Body of pancreas (tissue), 4 donors: Measurements from ENCODE around the gene DCAF12. TPM values are rescaled to one million over a fixed set of nuclear protein-coding genes. Genes with fewer than 3 reads are reported as not detected.

Experiments
- ATAC-seq: fragments of 150-250 bp; one replicate; pipeline ENCODE4 v1.9.1; 2016
- DNase-seq, 4 donors: peaks; one replicate each; pipeline ENCODE4 v3.0.0-alpha.2; 2019
- H3K27ac ChIP-seq, 4 donors: fragments of 200-600 bp; sonication (generic); 1 replicate in 3 of 4; 2 replicates in 1 of 4; pipeline versions ENCODE4 v1.5.1 to v1.6.1; 2016 to 2019; ENCODE audit warnings: mild to moderate bottlenecking in 1 of 4, mixed read lengths in 1 of 4, moderate library complexity in 1 of 4
- H3K27me3 ChIP-seq, 2 donors: fragments of 200-600 bp; sonication (generic); one replicate each; pipeline ENCODE4 v1.6.0; 2016; ENCODE audit warnings: mild to moderate bottlenecking in 1 of 2
- H3K36me3 ChIP-seq, 2 donors: fragments of 200-600 bp; sonication (generic); replicated peaks in 1 of 2; 2 replicates each; pipeline ENCODE4 v1.5.1; 2016; ENCODE audit warnings: low read depth in 2 of 2; ENCODE audit not compliant: insufficient read depth in 1 of 2
- H3K4me1 ChIP-seq: fragments of 200-600 bp; sonication (generic); one replicate; pipeline ENCODE4 v1.6.0; 2016
- H3K4me3 ChIP-seq, 2 donors: fragments of 200-600 bp; sonication (generic); 1 replicate in 1 of 2; 2 replicates in 1 of 2; pipeline ENCODE4 v1.5.1; 2016 to 2019
- H3K9me3 ChIP-seq, 3 donors: fragments of 200-600 bp; sonication (generic); 1 replicate in 2 of 3; 2 replicates in 1 of 3; pipeline ENCODE4 v1.5.1; 2016
- POLR2A ChIP-seq, 3 donors: fragments of 450-650 bp; IDR thresholded peaks; one replicate each; pipeline ENCODE4 v1.6.1; 2016; ENCODE audit warnings: antibody characterized with exemption in 3 of 3, mild to moderate bottlenecking in 2 of 3
- WGBS, 2 donors: methylation state at CpG; one replicate each; pipeline ENCODE4 v1.1.5; 2017; 5-methylcytosine and 5-hydroxymethylcytosine counted together
- intact Hi-C: fragments of 100-400 bp; cut with DNase I; formaldehyde crosslinking; loops from one replicate; pipeline ENCODE4 v1.15.1; 2023
- total RNA-seq, 2 donors: library from RNA; depleted of rRNA; stranded (reverse); fragments of >200 nt; gene quantifications; one replicate each; pipeline ENCODE4 v1.1.0, GENCODE V29; 2016
- TF ChIP-seq, protein P1 (sequence below), 7 experiments: fragments of 450-650 bp in 4 of 7; fragments of 200-600 bp in 3 of 7; sonication (generic) in 3 of 7; IDR thresholded peaks; one replicate each; pipeline ENCODE4 v1.5.1; 2016 to 2019; ENCODE audit warnings: antibody characterized with exemption in 7 of 7

Gene DCAF12
- total RNA-seq, 2 donors from 2014 or later: 14.3 to 19.1 TPM

GRCh38 chr9:34084562-34084961 is 41.9 kb downstream of the DCAF12 start:
- WGBS, 2 donors: 8 to 24% methylated on average over 1 of the region's 1 CpG
- Histone ChIP-seq H3K36me3 (peaks cover 0 to 16% of the 10 kb centered on the region in 2 donors), H3K27me3 (no peaks in the 10 kb centered on the region), H3K4me1 (peaks cover 7% of the 10 kb centered on the region), H3K4me3 (no peak overlapping the region), H3K27ac (peak overlapping the region in 1 of 4 donors; percentile 10), H3K9me3 (no peaks in the 10 kb centered on the region)
- TF ChIP-seq POLR2A (IDR thresholded peaks at IDR 0.05): no peak
- TF ChIP-seq, protein P1, sequence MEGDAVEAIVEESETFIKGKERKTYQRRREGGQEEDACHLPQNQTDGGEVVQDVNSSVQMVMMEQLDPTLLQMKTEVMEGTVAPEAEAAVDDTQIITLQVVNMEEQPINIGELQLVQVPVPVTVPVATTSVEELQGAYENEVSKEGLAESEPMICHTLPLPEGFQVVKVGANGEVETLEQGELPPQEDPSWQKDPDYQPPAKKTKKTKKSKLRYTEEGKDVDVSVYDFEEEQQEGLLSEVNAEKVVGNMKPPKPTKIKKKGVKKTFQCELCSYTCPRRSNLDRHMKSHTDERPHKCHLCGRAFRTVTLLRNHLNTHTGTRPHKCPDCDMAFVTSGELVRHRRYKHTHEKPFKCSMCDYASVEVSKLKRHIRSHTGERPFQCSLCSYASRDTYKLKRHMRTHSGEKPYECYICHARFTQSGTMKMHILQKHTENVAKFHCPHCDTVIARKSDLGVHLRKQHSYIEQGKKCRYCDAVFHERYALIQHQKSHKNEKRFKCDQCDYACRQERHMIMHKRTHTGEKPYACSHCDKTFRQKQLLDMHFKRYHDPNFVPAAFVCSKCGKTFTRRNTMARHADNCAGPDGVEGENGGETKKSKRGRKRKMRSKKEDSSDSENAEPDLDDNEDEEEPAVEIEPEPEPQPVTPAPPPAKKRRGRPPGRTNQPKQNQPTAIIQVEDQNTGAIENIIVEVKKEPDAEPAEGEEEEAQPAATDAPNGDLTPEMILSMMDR (IDR thresholded peaks at IDR 0.05): no peak
- intact Hi-C loops: no loop called here
- ATAC-seq (no peak), DNase-seq (peak in 3 of 4 donors; percentile 10 to 37 (median 23))

- Histone ChIP-seq H3K36me3 (no peaks in the 10 kb centered on the region), H3K27me3 (no peaks in the 10 kb centered on the region), H3K27ac (no peak overlapping the region), H3K4me3 (no peak overlapping the region), H3K4me1 (peaks cover 3% of the 10 kb centered on the region), H3K9me3 (no peaks in the 10 kb centered on the region)
- TF ChIP-seq, protein P1 (IDR thresholded peaks at IDR 0.05): no peak
- TF ChIP-seq POLR2A (IDR thresholded peaks at IDR 0.05): no peak
- WGBS, 2 donors: 62 to 75% methylated on average over 2 of the region's 2 CpGs
- intact Hi-C loops: loop anchor here (10.0 kb wide), 1 partner anchor 154 kb away; no protein-coding TSS in a partner anchor
- no peak for ATAC-seq
- DNase-seq: no peak
These were observed 47.3 kb downstream of the DCAF12 start for GRCh38 chr9:34079181-34079580.

DNA sequence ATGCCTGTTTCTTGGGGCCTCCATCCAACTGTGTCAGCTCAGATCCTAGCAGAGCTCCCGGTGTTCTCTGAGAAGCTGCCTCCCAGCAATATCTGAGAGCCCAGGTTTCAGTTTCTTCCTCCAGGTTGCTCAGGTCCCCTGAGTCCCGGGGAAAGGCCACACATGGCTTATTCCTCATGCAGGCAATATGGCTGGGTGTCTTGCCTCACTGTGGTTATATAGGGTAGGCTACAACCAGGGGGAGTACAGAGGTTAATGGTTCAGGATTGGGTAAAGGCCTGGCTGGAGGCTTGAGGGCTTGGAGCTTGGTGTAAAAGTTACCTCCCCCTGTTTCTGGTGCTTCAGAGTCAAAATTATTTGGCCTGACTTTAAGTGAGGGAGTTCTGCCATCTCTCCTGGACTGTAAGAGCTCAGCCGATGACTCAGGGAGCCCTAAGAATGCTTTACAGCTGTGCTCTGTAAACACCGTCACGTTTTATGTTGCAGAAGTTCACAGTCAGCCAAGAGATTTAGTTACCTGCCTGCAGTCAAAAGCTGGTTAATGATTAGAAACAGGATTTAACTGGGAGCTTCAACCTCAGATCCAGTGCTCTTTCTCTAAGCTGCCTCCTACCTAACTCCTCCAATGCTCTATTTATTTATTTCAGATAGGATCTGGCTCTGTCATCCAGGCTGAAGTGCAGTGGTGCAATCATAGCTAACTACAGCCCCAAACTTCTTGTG is 53.5 kb downstream of the DCAF12 start:
- ATAC-seq (peak; percentile 94), DNase-seq (peak; percentile 52 to 87 (median 70))
- H3K4me1 ChIP-seq: peaks cover 34% of the 10 kb centered on the region
- no peaks in the 10 kb centered on the region for H3K27me3 ChIP-seq
- no peaks in the 10 kb centered on the region for H3K36me3 ChIP-seq
- intact Hi-C loops: loop anchor here (10.0 kb wide), 1 partner anchor 148 kb away; no protein-coding TSS in a partner anchor
- H3K27ac ChIP-seq: peak overlapping the region; percentile 39 to 80 (median 70)
- H3K9me3 ChIP-seq: no peaks in the 10 kb centered on the region
- no peak for TF ChIP-seq POLR2A (IDR thresholded peaks at IDR 0.05)
- TF ChIP-seq, protein P1 (IDR thresholded peaks at IDR 0.05): peak in 1 of 7 experiments; percentile 14
- 16% methylated on average over 5 of the region's 5 CpGs for WGBS, 2 donors
- no peak overlapping the region for H3K4me3 ChIP-seq

- intact Hi-C loops: loop anchor here (10.0 kb wide), 1 partner anchor 148 kb away; no protein-coding TSS in a partner anchor
- ATAC-seq: no peak
- TF ChIP-seq POLR2A (IDR thresholded peaks at IDR 0.05): no peak
- TF ChIP-seq, protein P1 (IDR thresholded peaks at IDR 0.05): no peak
- no peaks in the 10 kb centered on the region for H3K9me3 ChIP-seq
- DNase-seq: peak in 2 of 4 donors; percentile 15 to 17
- H3K27me3 ChIP-seq: no peaks in the 10 kb centered on the region
- H3K27ac ChIP-seq: peak overlapping the region; percentile 39 to 80 (median 70)
- H3K4me3 ChIP-seq: no peak overlapping the region
- no peaks in the 10 kb centered on the region for H3K36me3 ChIP-seq
- H3K4me1 ChIP-seq: peaks cover 34% of the 10 kb centered on the region
- 58 to 65% methylated on average over 2 of the region's 2 CpGs for WGBS, 2 donors
These were observed 54.1 kb downstream of the DCAF12 start for GRCh38 chr9:34072410-34072809.
